Endometrial microvascular endothelial cells (primary cell): ENCODE data around the gene DPH2. TPM values are rescaled to one million over a fixed set of nuclear protein-coding genes. Genes with fewer than 3 reads are reported as not detected.

ENCODE experiments used
- in situ Hi-C: cut with HindIII; loops from 2 replicates; pipeline ENCODE4 v1.10.0; 2017; ENCODE audit warnings: low sequenced_read_pairs, low pct_unique_long_range_greater_than_20kb; ENCODE audit errors: inconsistent ontology term
- total RNA-seq: library from RNA; depleted of rRNA; stranded (reverse); fragments of >200 nt; gene quantifications from one replicate; pipeline ENCODE4 v1.2.3, GENCODE V29; 2015; ENCODE audit errors: inconsistent ontology term

Gene DPH2
- total RNA-seq, 1 donor from 2014 or later = 63.8 TPM

GRCh38 chr1:43992232-43992995, 22.6 kb downstream of the DPH2 start:
- in situ Hi-C loops = no loop called here

GRCh38 chr1:43993206-43993914, 23.6 kb downstream of the DPH2 start:
- in situ Hi-C loops = no loop called here

- in situ Hi-C loops = no loop called here
Measured at GRCh38 chr1:43994071-43994470, 24.3 kb downstream of the DPH2 start.

GRCh38 chr1:43994794-43995790, 25.3 kb downstream of the DPH2 start:
- in situ Hi-C loops = no loop called here

- in situ Hi-C loops = no loop called here
Measured at GRCh38 chr1:43995984-43996732, 26.3 kb downstream of the DPH2 start.

GRCh38 chr1:43996733-43997115, 26.9 kb downstream of the DPH2 start:
- in situ Hi-C loops = no loop called here

- in situ Hi-C loops = no loop called here
Measured at GRCh38 chr1:43997295-43997999, 27.6 kb downstream of the DPH2 start.

GRCh38 chr1:43998000-43998378, 28.2 kb downstream of the DPH2 start:
- in situ Hi-C loops = no loop called here

- in situ Hi-C loops = no loop called here
Measured at GRCh38 chr1:43999455-43999854, 29.6 kb downstream of the DPH2 start.

GRCh38 chr1:44000122-44000665, 30.4 kb downstream of the DPH2 start:
- in situ Hi-C loops = no loop called here

GRCh38 chr1:44002165-44002564, 32.4 kb downstream of the DPH2 start:
- in situ Hi-C loops = no loop called here

GRCh38 chr1:44002606-44003157, 32.9 kb downstream of the DPH2 start:
- in situ Hi-C loops = no loop called here

GRCh38 chr1:44008259-44008658, 38.4 kb downstream of the DPH2 start:
- in situ Hi-C loops = no loop called here

GRCh38 chr1:44010935-44011471, 41.2 kb downstream of the DPH2 start:
- in situ Hi-C loops = no loop called here

- in situ Hi-C loops = no loop called here
Measured at GRCh38 chr1:44012404-44012803, 42.6 kb downstream of the DPH2 start.

GRCh38 chr1:44012941-44013609, 43.3 kb downstream of the DPH2 start:
- in situ Hi-C loops = no loop called here

- in situ Hi-C loops = no loop called here
Measured at GRCh38 chr1:44013949-44014348, 44.1 kb downstream of the DPH2 start.
